MM.1S (cell line): ENCODE results near the gene SLC24A3.

ENCODE experiments used
- EZH2phosphoT487 ChIP-seq: fragments of 300-600 bp; sonication (generic); IDR thresholded peaks from 2 replicates; pipeline ENCODE4 v1.6.1; 2018; ENCODE audit warnings: antibody characterized with exemption, low read length
- TF ChIP-seq, protein P1 (sequence below): fragments of 300-600 bp; sonication (generic); IDR thresholded peaks from 2 replicates; pipeline ENCODE4 v1.5.1; 2016; ENCODE audit warnings: antibody characterized with exemption, low read length, mixed read lengths

- TF ChIP-seq, protein P1, sequence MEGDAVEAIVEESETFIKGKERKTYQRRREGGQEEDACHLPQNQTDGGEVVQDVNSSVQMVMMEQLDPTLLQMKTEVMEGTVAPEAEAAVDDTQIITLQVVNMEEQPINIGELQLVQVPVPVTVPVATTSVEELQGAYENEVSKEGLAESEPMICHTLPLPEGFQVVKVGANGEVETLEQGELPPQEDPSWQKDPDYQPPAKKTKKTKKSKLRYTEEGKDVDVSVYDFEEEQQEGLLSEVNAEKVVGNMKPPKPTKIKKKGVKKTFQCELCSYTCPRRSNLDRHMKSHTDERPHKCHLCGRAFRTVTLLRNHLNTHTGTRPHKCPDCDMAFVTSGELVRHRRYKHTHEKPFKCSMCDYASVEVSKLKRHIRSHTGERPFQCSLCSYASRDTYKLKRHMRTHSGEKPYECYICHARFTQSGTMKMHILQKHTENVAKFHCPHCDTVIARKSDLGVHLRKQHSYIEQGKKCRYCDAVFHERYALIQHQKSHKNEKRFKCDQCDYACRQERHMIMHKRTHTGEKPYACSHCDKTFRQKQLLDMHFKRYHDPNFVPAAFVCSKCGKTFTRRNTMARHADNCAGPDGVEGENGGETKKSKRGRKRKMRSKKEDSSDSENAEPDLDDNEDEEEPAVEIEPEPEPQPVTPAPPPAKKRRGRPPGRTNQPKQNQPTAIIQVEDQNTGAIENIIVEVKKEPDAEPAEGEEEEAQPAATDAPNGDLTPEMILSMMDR = no peak
- no peak for TF ChIP-seq EZH2phosphoT487
Measured at GRCh38 chr20:19392344-19393130, 180.1 kb downstream of the SLC24A3 start.
